WERI-Rb-1 (cell line): Measurements from ENCODE around the gene ZBTB8A.

Experiments used
- DNase-seq: peaks from one replicate; pipeline ENCODE4 v3.0.0-alpha.2; 2020
- H3K27ac ChIP-seq: fragments of 250-450 bp; sonication (Bioruptor Pico); 2 replicates; pipeline ENCODE4 v1.5.1; 2020; ENCODE audit warnings: mild to moderate bottlenecking, moderate library complexity
- H3K27me3 ChIP-seq: fragments of 250-450 bp; sonication (Bioruptor Pico); 2 replicates; pipeline ENCODE4 v1.5.1; 2021; ENCODE audit warnings: mild to moderate bottlenecking, low read depth, moderate library complexity; ENCODE audit not compliant: insufficient read depth, severe bottlenecking
- H3K36me3 ChIP-seq: fragments of 250-450 bp; sonication (Bioruptor Pico); 2 replicates; pipeline ENCODE4 v1.5.1; 2020; ENCODE audit warnings: mild to moderate bottlenecking, moderate library complexity
- H3K4me3 ChIP-seq: 2 replicates; pipeline ENCODE4 v1.5.1; 2011; ENCODE audit warnings: low read depth, mild to moderate bottlenecking, control low read depth, low read length
- H3K9me3 ChIP-seq: fragments of 250-450 bp; sonication (Bioruptor Pico); 2 replicates; pipeline ENCODE4 v1.5.1; 2021; ENCODE audit warnings: mild to moderate bottlenecking, moderate library complexity; ENCODE audit not compliant: severe bottlenecking
- TF ChIP-seq, protein P1 (sequence below): IDR thresholded peaks from 2 replicates; pipeline ENCODE4 v1.5.1; 2011; ENCODE audit warnings: low read depth, mild to moderate bottlenecking, control low read depth, inconsistent platforms, low read length

The ZBTB8A gene

DNA sequence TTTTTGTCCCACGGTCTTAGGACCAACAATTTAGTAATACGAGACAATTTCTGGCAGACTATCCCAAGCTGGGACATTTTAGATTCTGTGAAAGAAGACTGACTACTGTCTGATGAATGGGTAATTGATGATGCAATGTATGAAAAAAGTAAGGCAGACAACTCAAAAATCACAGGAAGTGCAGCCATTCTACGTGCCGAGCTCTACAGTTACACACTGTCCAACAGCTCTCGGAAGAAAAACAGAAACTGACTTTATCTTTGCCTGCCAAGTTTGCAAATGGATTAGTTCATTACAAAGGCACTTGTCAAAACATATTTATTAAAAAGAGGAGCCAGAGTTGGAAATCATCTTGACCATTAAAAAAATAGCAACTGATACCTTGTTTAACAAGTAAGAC lies 43.1 kb upstream of the ZBTB8A start:
- no peaks in the 10 kb centered on the region for H3K36me3 ChIP-seq

GRCh38 chr1:32498751-32499150 lies 40.5 kb upstream of the ZBTB8A start:
- TF ChIP-seq, protein P1, sequence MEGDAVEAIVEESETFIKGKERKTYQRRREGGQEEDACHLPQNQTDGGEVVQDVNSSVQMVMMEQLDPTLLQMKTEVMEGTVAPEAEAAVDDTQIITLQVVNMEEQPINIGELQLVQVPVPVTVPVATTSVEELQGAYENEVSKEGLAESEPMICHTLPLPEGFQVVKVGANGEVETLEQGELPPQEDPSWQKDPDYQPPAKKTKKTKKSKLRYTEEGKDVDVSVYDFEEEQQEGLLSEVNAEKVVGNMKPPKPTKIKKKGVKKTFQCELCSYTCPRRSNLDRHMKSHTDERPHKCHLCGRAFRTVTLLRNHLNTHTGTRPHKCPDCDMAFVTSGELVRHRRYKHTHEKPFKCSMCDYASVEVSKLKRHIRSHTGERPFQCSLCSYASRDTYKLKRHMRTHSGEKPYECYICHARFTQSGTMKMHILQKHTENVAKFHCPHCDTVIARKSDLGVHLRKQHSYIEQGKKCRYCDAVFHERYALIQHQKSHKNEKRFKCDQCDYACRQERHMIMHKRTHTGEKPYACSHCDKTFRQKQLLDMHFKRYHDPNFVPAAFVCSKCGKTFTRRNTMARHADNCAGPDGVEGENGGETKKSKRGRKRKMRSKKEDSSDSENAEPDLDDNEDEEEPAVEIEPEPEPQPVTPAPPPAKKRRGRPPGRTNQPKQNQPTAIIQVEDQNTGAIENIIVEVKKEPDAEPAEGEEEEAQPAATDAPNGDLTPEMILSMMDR = no peak
- no peaks in the 10 kb centered on the region for H3K36me3 ChIP-seq
- H3K27ac ChIP-seq = peak overlapping the region; percentile 95
- no peaks in the 10 kb centered on the region for H3K27me3 ChIP-seq
- DNase-seq = peak; percentile 80
- no peaks in the 10 kb centered on the region for H3K9me3 ChIP-seq
- peak overlapping the region; percentile 25; the same call in 1 of the 2 replicates for H3K4me3 ChIP-seq

More for the DNA sequence above, 43.1 kb upstream of the ZBTB8A start:
- no peaks in the 10 kb centered on the region for H3K27me3 ChIP-seq
- DNase-seq = no peak
- no peak overlapping the region for H3K4me3 ChIP-seq
- no peaks in the 10 kb centered on the region for H3K9me3 ChIP-seq
- TF ChIP-seq, protein P1 = no peak
- no peak overlapping the region for H3K27ac ChIP-seq

DNA sequence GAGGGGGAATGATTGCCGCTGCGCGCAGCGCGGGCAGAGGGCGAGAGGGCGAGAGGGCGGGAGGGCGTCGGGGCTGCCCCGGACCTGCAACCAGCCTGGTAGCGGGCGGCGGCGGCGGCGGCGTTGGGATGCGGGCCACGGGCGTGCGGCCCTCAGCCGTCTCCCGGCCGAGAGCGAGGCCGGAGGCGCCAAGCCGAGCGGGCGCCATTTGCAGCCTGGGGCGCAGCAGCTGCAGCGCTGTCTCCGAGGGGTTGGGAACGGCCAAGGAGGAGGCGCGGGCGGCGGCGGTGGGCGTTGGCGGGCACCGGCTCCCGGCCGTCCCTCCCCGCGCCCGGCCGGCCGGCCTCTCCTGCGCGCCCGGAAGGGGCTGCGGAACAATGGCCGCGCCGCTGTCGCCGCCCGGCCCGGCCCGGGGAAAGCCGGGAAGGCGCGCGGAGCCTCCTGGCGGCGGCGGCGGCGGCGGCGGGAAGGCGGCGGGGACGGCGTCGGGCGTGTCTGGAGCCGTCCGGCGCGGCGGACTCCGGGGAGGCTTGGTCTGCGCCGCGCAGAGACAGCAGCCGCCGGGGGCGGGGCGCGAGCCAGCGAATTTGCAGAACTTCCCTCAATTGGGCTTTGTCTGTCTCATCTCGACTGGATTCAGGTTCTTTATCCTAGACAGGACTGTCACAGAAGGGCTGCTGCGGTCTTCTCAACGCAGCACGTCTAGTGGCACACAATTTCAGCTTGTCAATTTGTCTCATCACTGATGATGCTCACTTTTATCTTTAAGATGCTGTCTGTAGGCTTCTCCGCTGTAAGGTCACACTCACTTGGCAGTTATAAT lies 38.6 kb upstream of the ZBTB8A start:
- Histone ChIP-seq H3K9me3 (no peaks in the 10 kb centered on the region), H3K36me3 (no peaks in the 10 kb centered on the region), H3K4me3 (peak overlapping the region; percentile 40), H3K27me3 (no peaks in the 10 kb centered on the region), H3K27ac (peak overlapping the region; percentile 95)
- peak; percentile 79 for DNase-seq
- TF ChIP-seq, protein P1 = no peak

DNA sequence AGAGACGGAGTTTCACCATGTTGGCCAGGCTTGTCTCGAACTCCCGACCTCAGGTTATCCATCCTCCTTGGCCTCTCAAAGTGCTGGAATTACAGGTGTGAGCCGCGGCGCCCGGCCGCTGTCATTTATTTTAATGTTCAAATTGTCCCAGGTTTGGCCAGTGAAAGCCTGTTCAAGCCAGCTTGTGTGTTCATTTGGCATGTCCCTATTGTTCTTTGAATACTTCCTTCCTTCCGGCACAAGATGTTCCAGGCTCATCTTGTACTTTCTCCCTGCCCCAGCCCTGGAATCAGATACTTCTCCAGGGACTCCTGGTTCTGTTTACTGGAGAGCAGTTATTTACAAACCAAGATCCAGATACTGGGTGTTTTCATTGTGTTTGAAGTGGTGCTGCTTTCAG lies 37.4 kb upstream of the ZBTB8A start:
- H3K4me3 ChIP-seq = no peak overlapping the region
- DNase-seq = no peak
- no peak overlapping the region for H3K27ac ChIP-seq
- H3K27me3 ChIP-seq = no peaks in the 10 kb centered on the region
- TF ChIP-seq, protein P1 = no peak
- H3K9me3 ChIP-seq = no peaks in the 10 kb centered on the region
- no peaks in the 10 kb centered on the region for H3K36me3 ChIP-seq

DNA sequence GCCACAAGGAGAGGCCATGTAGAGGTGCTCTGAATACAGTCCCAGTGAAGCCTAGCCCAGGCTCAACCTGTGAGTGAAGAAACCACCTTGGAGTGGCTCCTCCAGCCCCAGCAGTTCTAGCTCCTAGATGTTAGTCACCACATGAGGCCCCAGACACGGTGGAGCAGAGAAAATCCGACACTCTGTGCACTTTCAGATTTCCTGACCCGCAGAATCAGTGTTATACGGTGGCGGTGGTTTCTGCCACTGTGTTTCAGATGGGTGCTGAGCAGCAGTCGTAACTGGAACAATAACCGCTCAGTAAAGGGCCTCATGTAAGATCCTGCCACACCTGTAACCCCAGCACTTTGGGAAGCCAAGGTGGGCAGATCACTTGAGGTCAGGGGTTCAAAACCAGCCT lies 36.1 kb upstream of the ZBTB8A start:
- TF ChIP-seq, protein P1 = no peak
- H3K36me3 ChIP-seq = no peaks in the 10 kb centered on the region
- no peaks in the 10 kb centered on the region for H3K9me3 ChIP-seq
- no peak for DNase-seq
- no peak overlapping the region for H3K27ac ChIP-seq
- no peak overlapping the region for H3K4me3 ChIP-seq
- H3K27me3 ChIP-seq = no peaks in the 10 kb centered on the region

DNA sequence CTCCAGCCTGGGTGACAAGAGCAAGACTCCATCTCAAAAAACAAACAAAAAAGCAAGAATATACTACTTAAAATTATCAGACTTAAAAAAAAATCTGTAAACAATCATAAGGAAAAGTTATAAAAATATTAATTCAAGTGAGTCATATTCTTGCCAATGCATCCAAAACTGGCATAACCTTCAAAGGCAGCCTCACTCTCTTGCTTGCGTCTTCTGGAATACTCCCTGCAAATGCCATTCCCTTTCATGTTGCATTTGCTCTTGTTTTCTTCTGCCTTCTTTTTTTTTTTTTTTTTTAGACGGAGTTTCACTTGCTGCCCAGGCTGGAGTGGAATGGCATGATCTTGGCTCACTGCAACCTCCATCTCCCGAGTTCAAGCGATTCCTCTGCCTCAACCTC lies 32.2 kb upstream of the ZBTB8A start:
- H3K27me3 ChIP-seq = no peaks in the 10 kb centered on the region

More for the DNA sequence above, 32.2 kb upstream of the ZBTB8A start:
- Histone ChIP-seq H3K4me3 (no peak overlapping the region), H3K9me3 (peaks cover 3% of the 10 kb centered on the region), H3K36me3 (no peaks in the 10 kb centered on the region), H3K27ac (no peak overlapping the region)
- no peak for DNase-seq
- TF ChIP-seq, protein P1 = no peak
